Osteoblast (primary cell): ENCODE measurements around the gene COG3. TPM values are rescaled to one million over a fixed set of nuclear protein-coding genes. Genes with fewer than 3 reads are reported as not detected.

ENCODE experiments used
- DNase-seq: peaks from one replicate; pipeline ENCODE4 v3.0.0; 2011; ENCODE audit warnings: low spot score, mixed read lengths; ENCODE audit not compliant: insufficient read length; ENCODE audit errors: missing footprints
- H2AFZ ChIP-seq: 2 replicates; pipeline ENCODE4 v1.6.0; 2011; ENCODE audit warnings: mild to moderate bottlenecking, low read length
- H3K27ac ChIP-seq: 2 replicates; pipeline ENCODE4 v1.5.1; 2011; ENCODE audit warnings: mild to moderate bottlenecking, low read depth, low read length, moderate library complexity
- H3K27me3 ChIP-seq: 2 replicates; pipeline ENCODE4 v1.6.0; 2012; ENCODE audit warnings: mild to moderate bottlenecking, control low read depth, inconsistent platforms, low read length, moderate library complexity; ENCODE audit not compliant: insufficient read depth
- H3K36me3 ChIP-seq: 2 replicates; pipeline ENCODE4 v1.5.1; 2011; ENCODE audit warnings: mild to moderate bottlenecking, low read length, control low read depth, moderate library complexity; ENCODE audit not compliant: insufficient read depth
- H3K4me1 ChIP-seq: 2 replicates; pipeline ENCODE4 v1.5.1; 2011; ENCODE audit warnings: mild to moderate bottlenecking, low read length, control low read depth, moderate library complexity; ENCODE audit not compliant: insufficient read depth
- H3K4me2 ChIP-seq: 2 replicates; pipeline ENCODE4 v1.6.0; 2011; ENCODE audit warnings: mild to moderate bottlenecking, low read length; ENCODE audit not compliant: insufficient read depth
- H3K4me3 ChIP-seq: fragments of 200-600 bp; sonication (generic); 3 replicates; pipeline ENCODE4 v1.5.1; 2012; ENCODE audit warnings: mild to moderate bottlenecking, low read length, inconsistent platforms; ENCODE audit not compliant: insufficient read depth
- H3K79me2 ChIP-seq: 2 replicates; pipeline ENCODE4 v1.6.0; 2012; ENCODE audit warnings: mild to moderate bottlenecking, low read length, control low read depth, inconsistent platforms; ENCODE audit not compliant: insufficient read depth
- H3K9me3 ChIP-seq: 2 replicates; pipeline ENCODE4 v1.5.1; 2011; ENCODE audit warnings: low read depth, low read length, control low read depth
- H4K20me1 ChIP-seq: 2 replicates; pipeline ENCODE4 v1.6.0; 2012; ENCODE audit warnings: mild to moderate bottlenecking, low read length, control low read depth; ENCODE audit not compliant: insufficient read depth
- CTCF ChIP-seq: IDR thresholded peaks from 2 replicates; pipeline ENCODE4 v1.5.1; 2011; ENCODE audit warnings: mild to moderate bottlenecking, low read depth, low read length, moderate library complexity; ENCODE audit errors: extremely low read depth
- total RNA-seq: library from RNA; depleted of rRNA; stranded (reverse); fragments of >200 nt; gene quantifications from 2 replicates; pipeline ENCODE4 v1.2.3, GENCODE V29; 2012

COG3 gene
- total RNA-seq, 1 donor = 35.5 TPM

- Histone ChIP-seq H3K4me2 (no peak overlapping the region), H4K20me1 (no peaks in the 10 kb centered on the region), H3K9me3 (no peaks in the 10 kb centered on the region), H3K4me1 (no peaks in the 10 kb centered on the region), H3K4me3 (no peak overlapping the region), H3K36me3 (no peaks in the 10 kb centered on the region), H3K27me3 (peaks cover 32% of the 10 kb centered on the region), H2AFZ (no peak overlapping the region), H3K79me2 (no peaks in the 10 kb centered on the region), H3K27ac (no peak overlapping the region)
- no peak for TF ChIP-seq CTCF
- no peak for DNase-seq
These were observed 83.5 kb downstream of the COG3 start for GRCh38 chr13:45548281-45548680.

GRCh38 chr13:45554604-45555109, 89.9 kb downstream of the COG3 start:
- H3K36me3 ChIP-seq = no peaks in the 10 kb centered on the region
- no peak for DNase-seq
- no peak overlapping the region for H3K27ac ChIP-seq
- no peak overlapping the region for H3K4me2 ChIP-seq
- no peak overlapping the region for H3K4me3 ChIP-seq
- H2AFZ ChIP-seq = no peak overlapping the region
- no peaks in the 10 kb centered on the region for H3K4me1 ChIP-seq
- no peaks in the 10 kb centered on the region for H4K20me1 ChIP-seq
- no peaks in the 10 kb centered on the region for H3K79me2 ChIP-seq
- no peaks in the 10 kb centered on the region for H3K9me3 ChIP-seq
- H3K27me3 ChIP-seq = peaks cover 12% of the 10 kb centered on the region
- TF ChIP-seq CTCF = no peak

- Histone ChIP-seq H3K4me3 (no peak overlapping the region), H4K20me1 (no peaks in the 10 kb centered on the region), H3K79me2 (no peaks in the 10 kb centered on the region), H3K27ac (no peak overlapping the region), H2AFZ (no peak overlapping the region), H3K4me1 (no peaks in the 10 kb centered on the region), H3K9me3 (no peaks in the 10 kb centered on the region), H3K27me3 (peaks cover 19% of the 10 kb centered on the region), H3K4me2 (no peak overlapping the region), H3K36me3 (no peaks in the 10 kb centered on the region)
- no peak for DNase-seq
- TF ChIP-seq CTCF = no peak
These were observed 99.5 kb downstream of the COG3 start for GRCh38 chr13:45564133-45564776.

- no peak overlapping the region for H3K27ac ChIP-seq
- no peaks in the 10 kb centered on the region for H3K79me2 ChIP-seq
- DNase-seq = no peak
- no peak overlapping the region for H3K4me2 ChIP-seq
- H3K4me1 ChIP-seq = no peaks in the 10 kb centered on the region
- peaks cover 24% of the 10 kb centered on the region for H3K27me3 ChIP-seq
- H3K4me3 ChIP-seq = no peak overlapping the region
- no peaks in the 10 kb centered on the region for H4K20me1 ChIP-seq
- H3K36me3 ChIP-seq = no peaks in the 10 kb centered on the region
- no peak overlapping the region for H2AFZ ChIP-seq
- no peak for TF ChIP-seq CTCF
- no peaks in the 10 kb centered on the region for H3K9me3 ChIP-seq
These were observed 100.6 kb downstream of the COG3 start for GRCh38 chr13:45565331-45565730.
